Neuronal stem cell (in vitro differentiated cells): ENCODE data around the gene HP1BP3.
A peak's percentile ranks its signal among the peaks of the same experiment; 100 is the strongest.

Source experiments
- DNase-seq: peaks from one replicate; pipeline ENCODE4 v3.0.0-alpha.2; 2013; ENCODE audit warnings: low spot score
- H2AFZ ChIP-seq: one replicate; pipeline ENCODE4 v1.6.1; 2013; ENCODE audit warnings: mild to moderate bottlenecking, low read length, inconsistent platforms
- H2AK5ac ChIP-seq: 2 replicates; pipeline ENCODE4 v1.6.1; 2013; ENCODE audit warnings: low read depth, mild to moderate bottlenecking, inconsistent platforms, low read length, moderate library complexity, mixed read lengths
- H2BK120ac ChIP-seq: 2 replicates; pipeline ENCODE4 v1.6.1; 2013; ENCODE audit warnings: low read depth, mild to moderate bottlenecking, inconsistent platforms, low read length, moderate library complexity, mixed read lengths
- H2BK12ac ChIP-seq: one replicate; pipeline ENCODE4 v1.6.1; 2013; ENCODE audit warnings: low read length, inconsistent platforms
- H2BK15ac ChIP-seq: 2 replicates; pipeline ENCODE4 v1.6.1; 2013; ENCODE audit warnings: mild to moderate bottlenecking, low read length, inconsistent platforms, mixed read lengths
- H2BK5ac ChIP-seq: one replicate; pipeline ENCODE4 v1.6.1; 2013; ENCODE audit warnings: inconsistent platforms, mild to moderate bottlenecking, low read length, moderate library complexity
- H3K14ac ChIP-seq: one replicate; pipeline ENCODE4 v1.6.1; 2013; ENCODE audit warnings: low read length, inconsistent platforms
- H3K18ac ChIP-seq: 2 replicates; pipeline ENCODE4 v1.6.1; 2013; ENCODE audit warnings: low read length, inconsistent platforms
- H3K23ac ChIP-seq: 2 replicates; pipeline ENCODE4 v1.6.1; 2013; ENCODE audit warnings: low read depth, mild to moderate bottlenecking, mixed read lengths, low read length, inconsistent platforms; ENCODE audit not compliant: poor library complexity
- H3K27ac ChIP-seq: replicated peaks from 3 replicates; pipeline ENCODE4 v1.5.1; 2013; ENCODE audit warnings: low read length, inconsistent platforms
- H3K27me3 ChIP-seq, 3 experiments: 2 replicates each; pipeline ENCODE4 v1.6.1; 2013; ENCODE audit warnings: low read length in 3 of 3, mild to moderate bottlenecking in 2 of 3, inconsistent platforms in 1 of 3, low read depth in 1 of 3, mixed read lengths in 1 of 3, moderate library complexity in 1 of 3; ENCODE audit not compliant: control insufficient read depth in 3 of 3, insufficient read depth in 3 of 3
- H3K36me3 ChIP-seq, 2 donors: replicated peaks in 1 of 2; 2 replicates each; pipeline ENCODE4 v1.6.1; 2013; ENCODE audit warnings: low read length in 2 of 2; ENCODE audit not compliant: control insufficient read depth in 2 of 2, insufficient read depth in 2 of 2
- H3K4ac ChIP-seq: 2 replicates; pipeline ENCODE4 v1.6.1; 2013; ENCODE audit warnings: inconsistent platforms, mild to moderate bottlenecking, low read length, moderate library complexity
- H3K4me1 ChIP-seq, 2 donors: 1 replicate in 1 of 2; 2 replicates in 1 of 2; pipeline ENCODE4 v1.6.1; 2013; ENCODE audit warnings: low read length in 2 of 2, low read depth in 1 of 2; ENCODE audit not compliant: control insufficient read depth in 2 of 2, insufficient read depth in 1 of 2
- H3K4me2 ChIP-seq: one replicate; pipeline ENCODE4 v1.6.1; 2013; ENCODE audit warnings: mild to moderate bottlenecking, low read length, inconsistent platforms; ENCODE audit not compliant: insufficient read depth, poor library complexity, severe bottlenecking
- H3K4me3 ChIP-seq, 2 donors: 2 replicates each; pipeline ENCODE4 v1.5.1; 2013; ENCODE audit warnings: low read length in 2 of 2, mild to moderate bottlenecking in 2 of 2, inconsistent platforms in 1 of 2, moderate library complexity in 1 of 2
- H3K79me1 ChIP-seq: one replicate; pipeline ENCODE4 v1.6.1; 2013; ENCODE audit warnings: low read depth, mild to moderate bottlenecking, inconsistent platforms, low read length, moderate library complexity
- H3K9ac ChIP-seq: one replicate; pipeline ENCODE4 v1.6.1; 2013; ENCODE audit warnings: mild to moderate bottlenecking, low read depth, low read length, inconsistent platforms; ENCODE audit not compliant: poor library complexity
- H3K9me3 ChIP-seq, 2 donors: replicated peaks in 1 of 2; 2 replicates each; pipeline versions ENCODE3 to v1.6.1; 2013; ENCODE audit warnings: low read length in 2 of 2, mild to moderate bottlenecking in 2 of 2, inconsistent platforms in 1 of 2, low read depth in 1 of 2, mixed read lengths in 1 of 2, moderate library complexity in 1 of 2; ENCODE audit not compliant: control insufficient read depth in 2 of 2, insufficient read depth in 1 of 2
- H4K8ac ChIP-seq: one replicate; pipeline ENCODE4 v1.6.1; 2013; ENCODE audit warnings: low read depth, mild to moderate bottlenecking, inconsistent platforms, low read length, moderate library complexity
- H4K91ac ChIP-seq: one replicate; pipeline ENCODE4 v1.6.1; 2013; ENCODE audit warnings: low read length, low read depth, mild to moderate bottlenecking, inconsistent platforms; ENCODE audit not compliant: poor library complexity
- WGBS, 2 donors: extraction: QIAGEN DNeasy Blood & Tissue Kit; methylation state at CpG; one replicate each; pipeline ENCODE4 v1.1.7; 2013; ENCODE audit warnings: missing lambda C conversion rate in 2 of 2, mixed read lengths in 1 of 2; ENCODE audit not compliant: insufficient read length in 2 of 2, insufficient replicate concordance in 1 of 2; ENCODE audit errors: extremely low coverage in 2 of 2; 5-methylcytosine and 5-hydroxymethylcytosine counted together

Gene HP1BP3

GRCh38 chr1:20724364-20725188 lies 62.5 kb downstream of the HP1BP3 start:
- Histone ChIP-seq H3K4me2 (no peak overlapping the region), H3K9ac (peak overlapping the region; percentile 21), H3K4me1 (peaks cover under 1 to 2% of the 10 kb centered on the region in 2 donors), H3K18ac (no peak overlapping the region), H3K27me3 (peaks cover 0 to 3% (median 0%) of the 10 kb centered on the region in 3 experiments), H2BK5ac (no peak overlapping the region), H3K79me1 (peaks cover 6% of the 10 kb centered on the region), H3K4ac (no peak overlapping the region), H2BK120ac (peak overlapping the region; percentile 18), H2BK12ac (no peak overlapping the region), H4K8ac (no peak overlapping the region), H3K23ac (peak overlapping the region; percentile 89), H2AFZ (no peak overlapping the region), H3K9me3 (no peaks in the 10 kb centered on the region), H3K36me3 (peaks cover 0 to 2% of the 10 kb centered on the region in 2 donors), H3K14ac (no peak overlapping the region), H2BK15ac (no peak overlapping the region), H3K27ac (no peak overlapping the region), H3K4me3 (no peak overlapping the region), H2AK5ac (peak overlapping the region; percentile 63), H4K91ac (no peak overlapping the region)
- WGBS, 2 donors = no CpG with 5 or more reads among the region's 17 CpGs
- DNase-seq = no peak

DNA sequence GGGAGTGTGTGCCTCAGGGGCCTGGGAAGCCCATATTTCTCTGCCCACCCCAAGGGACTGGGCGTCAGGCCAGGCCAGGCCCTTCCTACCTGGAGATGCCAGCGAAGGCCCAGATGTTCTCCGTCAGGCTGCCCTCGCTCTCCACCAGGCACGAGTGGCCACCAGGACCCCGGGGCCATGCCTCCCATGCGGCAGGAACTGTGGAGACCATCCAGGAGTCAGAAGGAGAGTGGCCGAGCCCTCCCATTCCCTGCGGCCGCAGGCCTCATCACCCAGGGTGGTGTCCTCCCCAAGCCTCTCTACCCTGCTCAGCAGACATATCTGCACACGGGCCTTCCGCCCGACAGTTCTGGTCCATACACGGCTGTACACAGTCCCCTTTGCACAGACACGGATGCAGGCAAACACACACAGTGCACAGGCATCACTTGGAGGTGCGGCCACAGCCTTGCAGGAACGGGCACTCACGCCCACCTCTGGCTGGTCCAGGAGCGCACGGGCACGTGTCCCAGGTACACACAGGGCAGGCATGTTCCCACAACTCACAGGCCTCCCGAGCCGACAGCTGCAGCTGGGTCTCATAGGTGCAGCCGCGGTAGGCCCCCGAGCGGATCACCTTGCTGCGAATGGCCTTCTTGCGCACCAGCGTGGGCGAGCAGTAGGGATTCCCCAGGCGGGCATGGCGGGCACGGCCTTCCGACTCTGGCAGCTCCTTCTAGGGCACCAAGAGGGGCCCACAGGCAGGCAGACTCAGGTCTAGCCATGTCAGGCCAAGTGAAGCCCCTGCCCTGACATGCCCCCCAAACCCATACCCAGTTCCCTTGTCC lies 63.4 kb downstream of the HP1BP3 start:
- H2BK12ac ChIP-seq = peak overlapping the region; percentile 22
- no peak for DNase-seq
- peak overlapping the region; percentile 64 for H3K18ac ChIP-seq
- peak overlapping the region; percentile 63 for H2AK5ac ChIP-seq
- peak overlapping the region; percentile 65 for H4K8ac ChIP-seq
- no peaks in the 10 kb centered on the region for H3K9me3 ChIP-seq
- no peak overlapping the region for H3K14ac ChIP-seq
- H3K4me3 ChIP-seq = no peak overlapping the region
- H2BK120ac ChIP-seq = peak overlapping the region; percentile 18
- H2AFZ ChIP-seq = no peak overlapping the region
- H3K79me1 ChIP-seq = peaks cover 6% of the 10 kb centered on the region
- peak overlapping the region; percentile 44 for H3K9ac ChIP-seq
- H3K23ac ChIP-seq = peak overlapping the region; percentile 89
- peak overlapping the region; percentile 53 for H2BK5ac ChIP-seq
- H3K27me3 ChIP-seq = peaks cover 0 to 2% (median 0%) of the 10 kb centered on the region in 3 experiments
- H3K4me2 ChIP-seq = no peak overlapping the region
- H3K36me3 ChIP-seq = peaks cover 0 to 2% of the 10 kb centered on the region in 2 donors
- H3K4me1 ChIP-seq = peaks cover 0 to 2% of the 10 kb centered on the region in 2 donors
- H3K27ac ChIP-seq = no peak overlapping the region
- no peak overlapping the region for H2BK15ac ChIP-seq
- no CpG with 5 or more reads among the region's 35 CpGs for WGBS, 2 donors
- peak overlapping the region; percentile 53 for H3K4ac ChIP-seq
- no peak overlapping the region for H4K91ac ChIP-seq

DNA sequence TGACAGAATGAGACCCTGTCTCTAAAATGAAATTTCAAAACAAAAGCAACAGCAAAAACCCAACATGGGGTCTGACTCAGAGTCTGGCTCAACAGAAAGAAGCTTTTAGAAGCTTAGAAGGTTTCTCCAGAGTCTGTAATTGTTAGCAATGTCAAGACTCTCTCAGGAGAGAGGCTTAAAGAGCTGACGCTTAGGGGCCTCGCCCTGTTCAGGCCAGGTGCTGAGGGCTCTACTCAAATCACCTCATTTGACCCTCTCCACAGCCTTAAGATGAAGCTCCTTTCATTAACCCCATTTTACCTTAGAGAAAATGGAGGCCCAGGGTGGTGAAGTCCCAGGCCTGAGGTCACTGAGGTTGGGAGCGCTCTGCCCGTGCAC lies 64.0 kb downstream of the HP1BP3 start:
- Histone ChIP-seq H2BK5ac (peak overlapping the region; percentile 53), H2BK120ac (no peak overlapping the region), H3K18ac (no peak overlapping the region), H3K4ac (no peak overlapping the region), H2BK12ac (no peak overlapping the region), H3K36me3 (peaks cover 0 to under 1% of the 10 kb centered on the region in 2 donors), H3K4me3 (no peak overlapping the region), H3K79me1 (peaks cover 6% of the 10 kb centered on the region), H2AK5ac (no peak overlapping the region), H3K23ac (peak overlapping the region; percentile 89), H2AFZ (no peak overlapping the region), H3K4me1 (peaks cover 0 to 2% of the 10 kb centered on the region in 2 donors), H4K91ac (no peak overlapping the region), H3K4me2 (no peak overlapping the region), H3K9me3 (no peaks in the 10 kb centered on the region), H2BK15ac (no peak overlapping the region), H3K27me3 (peaks cover 0 to 6% (median 0%) of the 10 kb centered on the region in 3 experiments), H3K9ac (no peak overlapping the region), H3K27ac (no peak overlapping the region), H4K8ac (no peak overlapping the region), H3K14ac (no peak overlapping the region)
- no CpG with 5 or more reads among the region's 4 CpGs for WGBS, 2 donors
- no peak for DNase-seq
